ENCODE results near the gene HYDIN. TPM values are rescaled to one million over a fixed set of nuclear protein-coding genes. Genes with fewer than 3 reads are reported as not detected.

HYDIN gene
- total and polyA plus RNA-seq, 9 of the 15 experiments (the other 6 are each of a cell fraction or from before 2014, with no cell fraction given): 0.08 to 0.43 (median 0.14) TPM; not detected in 1

DNA sequence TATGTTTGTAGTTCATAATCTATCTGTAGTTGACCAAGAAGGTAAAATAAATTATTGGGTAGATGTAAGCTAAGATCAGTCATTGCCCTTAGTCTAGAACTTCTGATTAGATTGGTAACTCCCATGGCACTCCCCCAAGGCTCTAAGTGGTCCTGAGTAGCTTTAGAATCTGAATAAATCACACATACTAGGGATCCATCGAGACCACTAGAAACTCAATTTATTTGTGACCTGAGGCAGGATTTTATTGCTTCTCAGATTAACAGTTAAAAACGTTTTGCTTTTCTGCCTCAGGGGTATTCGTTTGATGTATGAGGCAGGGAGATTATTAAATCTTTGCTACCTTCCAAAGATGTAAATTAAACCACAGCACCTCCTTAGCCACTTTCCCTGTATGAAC lies 33.8 kb upstream of the HYDIN start:
- TF ChIP-seq SMAD4 (CRISPR knock-in tag; conservative IDR thresholded peaks at IDR 0.05): no peak
- TF ChIP-seq ZNF3 (CRISPR knock-in tag; IDR thresholded peaks at IDR 0.05): no peak
- TF ChIP-seq ZNF143 (CRISPR knock-in tag; IDR thresholded peaks at IDR 0.05): no peak
- TF ChIP-seq NFE2L1 (tag; IDR thresholded peaks at IDR 0.05; ENCODE audit: borderline replicate concordance, low read depth): no peak
- TF ChIP-seq STAG1 (CRISPR knock-in tag; IDR thresholded peaks at IDR 0.05; ENCODE audit: borderline replicate concordance): no peak
- TF ChIP-seq CHD2 (IDR thresholded peaks at IDR 0.05; ENCODE audit: low read depth, low read length): no peak
- TF ChIP-seq BRD9 (IDR thresholded peaks at IDR 0.05; ENCODE audit: low read depth, partially characterized antibody): no peak
- no peak for TF ChIP-seq CCAR2 (IDR thresholded peaks at IDR 0.05; ENCODE audit: low read depth, low read length)
- TF ChIP-seq HNRNPUL1 (IDR thresholded peaks at IDR 0.05; ENCODE audit: low read length): no peak
- TF ChIP-seq ZNF263 (CRISPR knock-in tag; IDR thresholded peaks at IDR 0.05; ENCODE audit: borderline replicate concordance): no peak
- TF ChIP-seq, protein P1, sequence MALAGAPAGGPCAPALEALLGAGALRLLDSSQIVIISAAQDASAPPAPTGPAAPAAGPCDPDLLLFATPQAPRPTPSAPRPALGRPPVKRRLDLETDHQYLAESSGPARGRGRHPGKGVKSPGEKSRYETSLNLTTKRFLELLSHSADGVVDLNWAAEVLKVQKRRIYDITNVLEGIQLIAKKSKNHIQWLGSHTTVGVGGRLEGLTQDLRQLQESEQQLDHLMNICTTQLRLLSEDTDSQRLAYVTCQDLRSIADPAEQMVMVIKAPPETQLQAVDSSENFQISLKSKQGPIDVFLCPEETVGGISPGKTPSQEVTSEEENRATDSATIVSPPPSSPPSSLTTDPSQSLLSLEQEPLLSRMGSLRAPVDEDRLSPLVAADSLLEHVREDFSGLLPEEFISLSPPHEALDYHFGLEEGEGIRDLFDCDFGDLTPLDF (CRISPR knock-in tag; IDR thresholded peaks at IDR 0.05): no peak
- TF ChIP-seq, protein P2, sequence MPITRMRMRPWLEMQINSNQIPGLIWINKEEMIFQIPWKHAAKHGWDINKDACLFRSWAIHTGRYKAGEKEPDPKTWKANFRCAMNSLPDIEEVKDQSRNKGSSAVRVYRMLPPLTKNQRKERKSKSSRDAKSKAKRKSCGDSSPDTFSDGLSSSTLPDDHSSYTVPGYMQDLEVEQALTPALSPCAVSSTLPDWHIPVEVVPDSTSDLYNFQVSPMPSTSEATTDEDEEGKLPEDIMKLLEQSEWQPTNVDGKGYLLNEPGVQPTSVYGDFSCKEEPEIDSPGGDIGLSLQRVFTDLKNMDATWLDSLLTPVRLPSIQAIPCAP (CRISPR knock-in tag; IDR thresholded peaks at IDR 0.05; ENCODE audit: borderline replicate concordance): no peak
- no peak for TF ChIP-seq HDAC2 (IDR thresholded peaks at IDR 0.05)
- no peak for TF ChIP-seq ZNF316 (IDR thresholded peaks at IDR 0.05)
- no peak for TF ChIP-seq NR2F6 (CRISPR knock-in tag; IDR thresholded peaks at IDR 0.05)
- TF ChIP-seq BMI1 (IDR thresholded peaks at IDR 0.05; ENCODE audit: low read length): no peak
- no peaks in the 10 kb centered on the region for H3K9me3 ChIP-seq (replicated peaks; ENCODE audit: control insufficient read depth, insufficient read depth, low read depth, low read length)
- intact Hi-C loops (cut with micrococcal nuclease): no loop called here
- ChIA-PET CTCF (ENCODE audit: low intra/inter-chr PET ratio) (no interaction called here), POLR2A (no interaction called here)
- no peaks in the 10 kb centered on the region for H3K9me1 ChIP-seq (ENCODE audit: control insufficient read depth, insufficient read depth, low read length)
- DNase-seq (ENCODE audit: extremely low read depth in 1 of 4, low spot score in 3 of 4): no peak
- no TSS peak for BruUV-seq (replicated peaks)
- no peak overlapping the region for H3K9ac ChIP-seq (ENCODE audit: insufficient read depth in 1 of 2, low read depth in 2 of 2, low read length in 2 of 2)
- H3K27me3 ChIP-seq (ENCODE audit: control insufficient read depth in 2 of 2, insufficient read depth in 2 of 2, low read length in 2 of 2): peaks cover 3 to 6% of the 10 kb centered on the region in 2 experiments; a peak in 2 of 5 replicates
- no peak overlapping the region for H2AFZ ChIP-seq (ENCODE audit: low read depth, low read length)
- no peak for ATAC-seq
- H3K27ac ChIP-seq (ENCODE audit: extremely low read depth, low read depth, low read length): no peak overlapping the region
- 0% methylated on average over 3 of the region's 3 CpGs for WGBS (ENCODE audit: insufficient coverage, low coverage, missing lambda C conversion rate)
- H3K79me2 ChIP-seq (ENCODE audit: control insufficient read depth, insufficient read depth, low read length): no peaks in the 10 kb centered on the region
- H3K4me1 ChIP-seq (replicated peaks in 1 of 2; ENCODE audit: control insufficient read depth in 2 of 2, insufficient read depth in 2 of 2, low read length in 2 of 2): no peaks in the 10 kb centered on the region
- no peak for FAIRE-seq
- in situ Hi-C loops (cut with MboI): no loop called here
- H4K20me1 ChIP-seq (replicated peaks; ENCODE audit: control insufficient read depth, insufficient read depth, low read length): no peaks in the 10 kb centered on the region
- no peak overlapping the region for H3K4me2 ChIP-seq (ENCODE audit: insufficient read depth, low read length)
- H3K4me3 ChIP-seq: no peak overlapping the region
- no peaks in the 10 kb centered on the region for H3K36me3 ChIP-seq (ENCODE audit: control insufficient read depth, insufficient read depth, low read length)
